Activated CD8-positive, alpha-beta memory T cell treated with anti-CD3 and anti-CD28 coated beads, Interleukin-2, amount 50 U/mL, for 1 hour (primary cell): ENCODE results near the gene PSMB2.
"Not testable (repeated sequence)": the region's sequence is repeated elsewhere in the genome, so short reads cannot be mapped to it uniquely, and the experiment has no call there.

Experiments used
- DNase-seq: peaks from one replicate; pipeline ENCODE4 v3.0.0-alpha.2; 2020; ENCODE audit errors: extremely low read depth

The PSMB2 gene

DNA sequence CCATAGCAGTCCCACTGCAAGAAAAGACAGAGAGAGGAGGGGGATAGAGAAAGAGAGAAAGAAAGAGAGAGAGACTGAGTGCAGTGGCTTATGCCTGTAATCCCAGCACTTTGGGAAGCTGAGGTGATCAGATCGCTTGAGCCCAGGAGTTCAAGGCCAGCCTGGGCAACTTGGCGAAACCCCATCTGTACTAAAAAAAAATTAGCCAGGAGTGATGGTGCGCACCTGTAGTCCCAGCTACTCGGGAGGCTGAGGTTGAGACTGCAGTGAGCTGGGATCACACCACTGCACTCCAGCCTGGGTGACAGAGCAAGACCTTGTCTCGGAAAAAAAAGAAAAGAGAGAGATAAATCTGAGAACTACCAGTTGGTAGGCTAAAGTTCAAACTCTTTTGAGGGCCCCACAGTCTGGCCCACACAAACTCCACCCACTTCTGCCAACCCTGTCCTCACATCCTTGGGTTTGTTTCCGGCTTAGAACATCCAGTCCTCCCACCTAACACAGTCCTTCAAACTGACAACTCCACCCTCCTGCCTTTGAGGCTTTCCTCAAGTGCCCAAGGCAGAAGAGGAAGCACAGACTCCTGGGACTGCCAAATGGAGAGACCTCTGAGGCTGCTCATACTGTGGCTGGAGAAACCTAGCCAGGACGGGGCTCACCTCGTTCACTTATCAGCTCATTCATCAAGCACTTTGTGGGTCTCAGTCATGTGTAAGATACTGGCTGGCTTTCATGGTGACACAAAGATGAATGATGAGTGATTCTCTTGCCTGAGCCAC lies 48.1 kb downstream of the PSMB2 start:
- no peak for DNase-seq

GRCh38 chr1:35591211-35591610 lies 50.1 kb downstream of the PSMB2 start:
- DNase-seq: no peak

GRCh38 chr1:35590476-35591040 lies 50.8 kb downstream of the PSMB2 start:
- no peak for DNase-seq

GRCh38 chr1:35589516-35590427 lies 51.6 kb downstream of the PSMB2 start:
- DNase-seq: no peak

- DNase-seq: no peak
These were observed 53.0 kb downstream of the PSMB2 start for GRCh38 chr1:35588197-35588910.

DNA sequence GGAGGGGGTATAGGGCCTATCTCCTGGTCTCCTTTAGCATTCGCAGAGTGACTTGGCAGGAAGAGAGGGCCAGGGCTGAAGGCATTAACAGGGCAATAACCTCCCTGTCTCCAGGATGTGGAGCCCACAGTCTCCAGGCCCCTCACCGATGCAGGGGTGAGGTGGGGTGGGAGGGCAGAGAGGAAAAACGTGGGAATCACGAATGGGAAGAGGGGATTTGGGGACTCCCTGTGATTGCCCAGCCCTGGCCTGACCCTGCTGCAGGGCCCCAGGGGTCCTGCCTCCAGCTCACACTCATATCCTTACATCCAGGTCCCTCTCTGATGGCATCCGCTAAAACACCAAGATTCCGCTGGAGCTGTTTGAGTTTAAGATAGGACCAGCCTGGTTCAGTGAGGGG lies 53.6 kb downstream of the PSMB2 start:
- no peak for DNase-seq

DNA sequence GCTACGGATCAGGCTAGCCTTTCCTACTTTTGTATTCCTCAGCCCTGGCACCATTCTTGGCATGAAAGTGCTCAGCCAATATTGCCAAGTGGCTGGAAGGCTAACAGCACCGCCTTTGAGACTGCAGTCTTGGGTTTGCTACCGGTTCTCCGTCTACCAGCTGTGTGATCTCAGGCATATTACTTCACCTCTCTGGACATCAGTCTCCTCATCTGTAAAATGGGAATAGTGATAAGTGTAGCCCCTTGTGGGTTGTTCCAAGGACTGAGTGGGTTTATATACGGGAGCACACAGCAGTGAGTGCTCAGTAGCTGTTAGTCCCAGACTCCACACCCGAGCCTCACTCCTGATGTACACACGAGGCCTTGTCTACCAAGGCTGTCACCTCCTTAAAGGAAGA lies 54.5 kb downstream of the PSMB2 start:
- no peak for DNase-seq

GRCh38 chr1:35585805-35586204 lies 55.5 kb downstream of the PSMB2 start:
- not testable (repeated sequence) for DNase-seq

GRCh38 chr1:35585281-35585680 lies 56.0 kb downstream of the PSMB2 start:
- no peak for DNase-seq

GRCh38 chr1:35581621-35582020 lies 59.7 kb downstream of the PSMB2 start:
- not testable (repeated sequence) for DNase-seq

DNA sequence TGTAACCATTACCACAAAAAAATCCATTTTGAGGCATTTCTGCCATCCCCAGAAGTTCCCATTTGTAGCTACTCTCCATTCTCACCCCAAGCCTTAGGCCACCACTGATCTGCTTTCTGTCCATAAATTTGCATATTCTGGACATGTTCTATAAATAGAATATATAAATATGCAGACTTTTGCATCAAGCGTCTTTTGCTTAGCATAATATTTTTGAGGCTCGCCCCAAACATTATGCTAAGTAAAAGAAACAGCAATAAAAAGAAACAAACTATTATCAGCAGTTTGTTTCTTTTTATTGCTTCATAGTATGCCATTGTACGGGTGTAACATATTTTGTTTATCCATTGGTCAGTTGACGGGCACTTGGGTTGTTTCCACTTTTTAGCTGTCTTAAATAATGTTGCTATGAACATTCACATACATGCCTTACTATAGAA lies 60.4 kb downstream of the PSMB2 start:
- no peak for DNase-seq

DNA sequence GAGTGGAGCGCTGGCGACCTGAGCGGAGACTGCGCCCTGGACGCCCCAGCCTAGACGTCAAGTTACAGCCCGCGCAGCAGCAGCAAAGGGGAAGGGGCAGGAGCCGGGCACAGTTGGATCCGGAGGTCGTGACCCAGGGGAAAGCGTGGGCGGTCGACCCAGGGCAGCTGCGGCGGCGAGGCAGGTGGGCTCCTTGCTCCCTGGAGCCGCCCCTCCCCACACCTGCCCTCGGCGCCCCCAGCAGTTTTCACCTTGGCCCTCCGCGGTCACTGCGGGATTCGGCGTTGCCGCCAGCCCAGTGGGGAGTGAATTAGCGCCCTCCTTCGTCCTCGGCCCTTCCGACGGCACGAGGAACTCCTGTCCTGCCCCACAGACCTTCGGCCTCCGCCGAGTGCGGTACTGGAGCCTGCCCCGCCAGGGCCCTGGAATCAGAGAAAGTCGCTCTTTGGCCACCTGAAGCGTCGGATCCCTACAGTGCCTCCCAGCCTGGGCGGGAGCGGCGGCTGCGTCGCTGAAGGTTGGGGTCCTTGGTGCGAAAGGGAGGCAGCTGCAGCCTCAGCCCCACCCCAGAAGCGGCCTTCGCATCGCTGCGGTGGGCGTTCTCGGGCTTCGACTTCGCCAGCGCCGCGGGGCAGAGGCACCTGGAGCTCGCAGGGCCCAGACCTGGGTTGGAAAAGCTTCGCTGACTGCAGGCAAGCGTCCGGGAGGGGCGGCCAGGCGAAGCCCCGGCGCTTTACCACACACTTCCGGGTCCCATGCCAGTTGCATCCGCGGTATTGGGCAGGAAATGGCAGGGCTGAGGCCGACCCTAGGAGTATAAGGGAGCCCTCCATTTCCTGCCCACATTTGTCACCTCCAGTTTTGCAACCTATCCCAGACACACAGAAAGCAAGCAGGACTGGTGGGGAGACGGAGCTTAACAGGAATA lies 64.0 kb downstream of the PSMB2 start:
- no peak for DNase-seq

DNA sequence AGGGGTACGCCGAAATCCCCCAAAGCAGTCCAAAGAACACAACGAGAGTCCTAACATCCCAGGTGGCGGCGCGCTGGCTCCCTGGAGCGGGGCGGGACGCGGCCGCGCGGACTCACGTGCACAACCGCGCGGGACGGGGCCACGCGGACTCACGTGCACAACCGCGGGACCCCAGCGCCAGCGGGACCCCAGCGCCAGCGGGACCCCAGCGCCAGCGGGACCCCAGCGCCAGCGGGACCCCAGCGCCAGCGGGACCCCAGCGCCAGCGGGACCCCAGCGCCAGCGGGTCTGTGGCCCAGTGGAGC lies 64.6 kb downstream of the PSMB2 start:
- not testable (repeated sequence) for DNase-seq

DNA sequence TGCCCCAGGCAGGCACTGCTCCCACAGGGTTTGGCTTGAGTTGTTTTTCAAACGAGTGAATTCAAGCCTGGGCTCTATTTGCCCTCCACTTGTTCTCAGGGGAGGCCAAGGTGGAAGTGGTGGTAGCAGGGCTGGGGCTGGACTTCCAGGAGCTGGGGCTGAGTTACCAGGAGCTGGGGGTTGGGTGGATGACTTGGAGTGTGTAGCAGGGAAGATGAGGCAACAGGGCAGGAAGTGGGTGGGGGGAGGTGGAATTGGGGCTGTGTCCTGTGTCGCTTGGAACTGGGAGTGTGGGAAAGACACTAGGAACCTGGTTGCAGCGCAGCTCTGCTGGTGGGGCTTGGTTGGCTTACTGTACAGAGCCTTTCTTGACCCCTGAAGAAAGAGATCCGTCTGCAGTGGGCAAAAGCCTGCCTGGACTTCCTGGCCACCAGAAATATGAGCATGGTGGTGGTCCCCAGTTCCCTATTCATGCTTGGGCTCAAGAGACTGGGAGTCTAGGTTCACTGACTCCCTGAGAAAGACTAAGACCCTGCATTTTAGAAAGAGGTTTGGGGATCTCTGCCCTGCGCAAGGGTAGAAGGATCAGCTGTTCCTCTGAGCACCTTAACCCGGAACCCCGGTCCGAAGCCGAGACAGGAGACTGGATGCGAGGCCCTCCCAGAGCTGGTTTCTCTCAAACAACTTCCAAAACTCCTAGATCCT lies 65.1 kb downstream of the PSMB2 start:
- no peak for DNase-seq

DNA sequence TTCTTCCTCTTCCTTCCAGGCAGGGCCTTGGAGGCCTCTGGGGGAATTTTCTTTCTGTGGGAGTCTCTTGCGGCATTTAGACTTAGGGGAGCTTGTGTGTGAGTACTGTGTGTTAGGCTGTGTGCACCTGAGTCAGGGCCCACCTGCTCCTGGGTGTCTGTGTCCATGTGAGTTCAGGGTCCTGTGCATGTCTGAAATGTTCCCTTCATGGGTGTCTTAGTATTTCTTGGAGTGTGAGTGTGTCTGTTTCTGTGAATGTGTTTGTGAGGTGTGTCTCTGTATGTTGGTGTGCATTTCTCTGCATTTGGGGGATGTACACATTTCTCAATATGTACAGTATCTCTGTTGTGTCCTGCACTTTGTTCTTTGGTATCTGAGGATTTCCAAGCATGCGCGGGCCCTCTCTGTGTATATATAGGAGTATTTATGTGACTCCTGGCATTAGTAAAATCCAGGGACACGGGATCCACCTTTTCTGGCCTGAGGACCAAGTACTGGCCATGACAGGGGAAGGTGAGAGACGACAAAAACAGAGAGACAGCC lies 65.8 kb downstream of the PSMB2 start:
- no peak for DNase-seq

DNA sequence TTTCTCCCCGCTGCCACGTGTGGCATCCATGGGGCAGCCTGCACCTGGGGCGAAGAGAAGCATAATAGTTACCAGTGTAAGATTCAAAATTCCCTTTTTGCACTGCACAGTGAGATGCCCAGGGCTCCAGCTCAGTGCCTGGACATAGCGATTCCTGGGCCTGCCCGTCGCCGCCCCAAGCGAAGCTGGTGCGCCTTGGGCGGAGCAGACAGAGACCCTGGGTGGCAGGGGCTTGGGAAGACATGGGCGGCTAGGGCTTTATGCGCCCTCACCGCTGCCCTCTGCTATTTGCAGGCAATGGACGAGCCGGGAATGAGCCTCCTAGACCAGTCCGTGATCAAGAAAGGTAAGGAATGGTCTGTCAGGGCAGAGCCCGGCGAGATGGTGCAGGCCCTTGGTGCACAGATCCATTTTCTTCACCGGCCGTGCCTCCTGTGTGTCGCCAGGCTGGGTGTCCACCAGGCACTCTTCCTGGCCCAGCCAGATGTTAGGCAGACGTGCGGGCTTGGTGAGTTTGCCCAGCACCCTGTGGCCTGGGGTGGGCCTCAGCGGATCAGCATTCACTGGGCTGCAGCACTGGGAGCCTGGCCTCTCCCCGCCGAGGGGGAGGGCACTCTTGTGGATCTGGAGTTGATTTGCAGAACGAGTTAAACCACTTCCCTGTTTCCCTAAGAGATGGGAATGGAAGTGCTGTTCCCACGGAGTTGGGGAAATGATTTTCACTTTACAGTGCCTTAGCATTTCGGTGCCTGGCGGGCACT lies 66.5 kb downstream of the PSMB2 start:
- no peak for DNase-seq

DNA sequence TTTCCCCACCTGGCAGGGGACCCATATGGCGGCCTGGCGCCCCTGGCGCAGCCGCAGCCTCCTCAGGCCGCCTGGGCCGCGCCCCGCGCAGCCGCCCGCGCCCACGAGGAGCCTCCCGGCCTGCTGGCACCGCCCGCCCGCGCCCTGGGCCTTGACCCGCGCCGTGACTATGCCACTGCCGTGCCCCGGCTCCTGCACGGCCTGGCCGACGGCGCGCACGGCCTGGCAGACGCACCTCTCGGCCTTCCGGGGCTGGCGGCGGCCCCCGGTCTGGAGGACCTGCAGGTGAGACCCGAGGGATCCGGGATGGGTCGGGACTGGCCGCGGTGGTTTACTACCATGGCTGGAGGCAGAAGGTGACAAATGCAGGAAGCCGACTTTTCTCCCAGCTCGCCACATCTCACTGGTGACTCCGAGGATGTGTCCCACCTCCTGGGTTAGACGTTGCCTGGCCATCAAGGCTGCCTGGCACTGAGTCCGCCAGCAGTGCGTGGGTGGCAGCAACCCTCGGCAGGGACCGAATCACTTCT lies 67.1 kb downstream of the PSMB2 start:
- DNase-seq: no peak

- no peak for DNase-seq
These were observed 67.9 kb downstream of the PSMB2 start, which contains the start of gene TFAP2E for GRCh38 chr1:35573198-35574124. TFAP2E (plus strand) TSS chr1:35573314; CDS start chr1:35573578, 264 bp downstream.
